Esophagus squamous epithelium (tissue), 5 donors: ENCODE data around the gene GSG1L. TPM values are rescaled to one million over a fixed set of nuclear protein-coding genes. Genes with fewer than 3 reads are reported as not detected.

Experiments used
- DNase-seq: peaks from one replicate; lab custom pipeline; 2025; lab: John Stamatoyannopoulos, UW
- H3K27ac ChIP-seq, 4 donors: fragments of 200-600 bp; sonication (generic); one replicate each; pipeline ENCODE4 v1.5.1; 2016 to 2019; ENCODE audit warnings: mild to moderate bottlenecking in 1 of 4
- H3K27me3 ChIP-seq, 4 donors: fragments of 200-600 bp; sonication (generic); 1 replicate in 3 of 4; 2 replicates in 1 of 4; pipeline versions ENCODE4 v1.5.1 to v1.6.0; 2017 to 2021; ENCODE audit warnings: antibody characterized with exemption in 1 of 4
- H3K36me3 ChIP-seq, 3 donors: fragments of 200-600 bp; sonication (generic); one replicate each; pipeline ENCODE4 v1.5.1; 2016 to 2019
- H3K4me1 ChIP-seq, 3 donors: fragments of 200-600 bp; sonication (generic); one replicate each; pipeline ENCODE4 v1.5.1; 2017 to 2019
- H3K4me3 ChIP-seq, 4 donors: fragments of 200-600 bp; sonication (generic); 1 replicate in 3 of 4; 2 replicates in 1 of 4; pipeline ENCODE4 v1.5.1; 2016 to 2019; ENCODE audit warnings: mild to moderate bottlenecking in 2 of 4, moderate library complexity in 1 of 4
- H3K9me3 ChIP-seq, 3 donors: fragments of 200-600 bp; sonication (generic); one replicate each; pipeline ENCODE4 v1.5.1; 2016 to 2019
- POLR2A ChIP-seq, 4 donors: fragments of 450-650 bp; IDR thresholded peaks; one replicate each; pipeline ENCODE4 v1.6.1; 2017; ENCODE audit warnings: antibody characterized with exemption in 4 of 4, mild to moderate bottlenecking in 4 of 4, moderate library complexity in 3 of 4
- WGBS, 2 donors: methylation state at CpG; one replicate each; pipeline ENCODE4 v1.1.5; 2018; 5-methylcytosine and 5-hydroxymethylcytosine counted together
- intact Hi-C: fragments of 100-400 bp; cut with DNase I; formaldehyde crosslinking; loops from one replicate; pipeline ENCODE4 v1.15.0; 2022
- total RNA-seq, 4 donors: library from RNA; depleted of rRNA; stranded (reverse); fragments of >200 nt; gene quantifications; one replicate each; pipeline ENCODE4 v1.1.0, GENCODE V29; 2016
- TF ChIP-seq, protein P1 (sequence below), 6 experiments: fragments of 450-650 bp in 4 of 6; fragments of 200-600 bp in 2 of 6; sonication (generic) in 2 of 6; IDR thresholded peaks; one replicate each; pipeline ENCODE4 v1.5.1; 2016 to 2019; ENCODE audit warnings: antibody characterized with exemption in 6 of 6, mild to moderate bottlenecking in 4 of 6, moderate library complexity in 4 of 6
- donor health status: DM: yes; HTN: yes; CAD: no.

The GSG1L gene
- total RNA-seq, 4 donors from 2014 or later: under 0.01 to 0.21 TPM; not detected in 2

DNA sequence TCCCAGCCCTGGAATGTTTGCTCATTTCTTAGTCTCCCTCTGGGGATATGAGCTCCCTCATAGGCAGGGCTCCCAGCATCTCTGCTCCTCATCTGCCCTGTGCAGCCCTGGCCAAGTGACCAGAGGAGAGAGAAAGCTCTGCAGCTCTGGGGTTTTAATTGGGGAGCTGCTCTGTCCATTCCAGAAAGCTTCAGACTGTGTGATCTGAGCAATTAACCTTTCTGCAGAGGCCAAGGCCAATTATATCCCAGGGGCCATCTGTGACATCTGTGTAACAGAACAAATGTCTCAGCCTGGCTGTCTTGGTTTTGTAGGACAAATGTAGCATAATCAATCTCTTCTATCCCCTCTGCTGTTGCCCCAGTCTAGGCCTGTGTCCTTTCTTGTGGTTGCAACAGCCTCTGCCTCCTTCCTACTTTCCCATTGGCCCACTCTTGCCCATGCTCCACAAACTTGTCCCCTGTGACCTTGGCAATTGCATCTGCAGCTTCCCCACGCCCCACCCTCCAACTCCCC lies 156.0 kb downstream of the GSG1L start:
- Histone ChIP-seq H3K27me3 (peaks cover 0 to 15% (median 0%) of the 10 kb centered on the region in 4 donors), H3K4me3 (no peak overlapping the region), H3K4me1 (no peaks in the 10 kb centered on the region), H3K27ac (no peak overlapping the region), H3K9me3 (no peaks in the 10 kb centered on the region), H3K36me3 (no peaks in the 10 kb centered on the region)
- TF ChIP-seq, protein P1, sequence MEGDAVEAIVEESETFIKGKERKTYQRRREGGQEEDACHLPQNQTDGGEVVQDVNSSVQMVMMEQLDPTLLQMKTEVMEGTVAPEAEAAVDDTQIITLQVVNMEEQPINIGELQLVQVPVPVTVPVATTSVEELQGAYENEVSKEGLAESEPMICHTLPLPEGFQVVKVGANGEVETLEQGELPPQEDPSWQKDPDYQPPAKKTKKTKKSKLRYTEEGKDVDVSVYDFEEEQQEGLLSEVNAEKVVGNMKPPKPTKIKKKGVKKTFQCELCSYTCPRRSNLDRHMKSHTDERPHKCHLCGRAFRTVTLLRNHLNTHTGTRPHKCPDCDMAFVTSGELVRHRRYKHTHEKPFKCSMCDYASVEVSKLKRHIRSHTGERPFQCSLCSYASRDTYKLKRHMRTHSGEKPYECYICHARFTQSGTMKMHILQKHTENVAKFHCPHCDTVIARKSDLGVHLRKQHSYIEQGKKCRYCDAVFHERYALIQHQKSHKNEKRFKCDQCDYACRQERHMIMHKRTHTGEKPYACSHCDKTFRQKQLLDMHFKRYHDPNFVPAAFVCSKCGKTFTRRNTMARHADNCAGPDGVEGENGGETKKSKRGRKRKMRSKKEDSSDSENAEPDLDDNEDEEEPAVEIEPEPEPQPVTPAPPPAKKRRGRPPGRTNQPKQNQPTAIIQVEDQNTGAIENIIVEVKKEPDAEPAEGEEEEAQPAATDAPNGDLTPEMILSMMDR (IDR thresholded peaks at IDR 0.05): no peak
- TF ChIP-seq POLR2A (IDR thresholded peaks at IDR 0.05): no peak
- intact Hi-C loops: no loop called here
- DNase-seq: no peak
- WGBS, 2 donors: 50 to 67% methylated on average over 1 of the region's 1 CpG

DNA sequence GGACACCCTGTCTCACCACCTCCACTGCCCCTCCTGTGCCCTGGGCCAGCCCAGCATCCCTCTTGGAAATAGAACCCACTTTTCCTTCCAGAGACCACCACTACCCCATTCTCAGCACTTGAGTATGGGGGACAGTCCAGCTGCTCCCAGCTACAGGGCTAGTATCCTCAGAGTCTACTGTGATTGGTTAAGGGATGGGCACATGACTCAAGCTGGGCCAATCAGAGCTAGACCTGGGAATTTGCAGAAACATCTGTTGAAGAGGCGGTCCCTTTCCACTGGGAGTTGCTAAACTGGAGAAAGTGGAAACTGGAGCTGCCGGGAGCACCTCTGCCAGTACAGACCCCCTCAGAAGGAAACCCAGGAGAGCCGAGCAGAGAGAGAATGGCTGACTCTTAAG lies 156.6 kb downstream of the GSG1L start:
- Histone ChIP-seq H3K9me3 (no peaks in the 10 kb centered on the region), H3K27ac (no peak overlapping the region), H3K4me1 (no peaks in the 10 kb centered on the region), H3K27me3 (peaks cover 0 to 21% (median 0%) of the 10 kb centered on the region in 4 donors), H3K36me3 (no peaks in the 10 kb centered on the region), H3K4me3 (no peak overlapping the region)
- no peak for TF ChIP-seq POLR2A (IDR thresholded peaks at IDR 0.05)
- TF ChIP-seq, protein P1 (IDR thresholded peaks at IDR 0.05): no peak
- WGBS, 2 donors: no CpG with 5 or more reads among the region's 3 CpGs
- DNase-seq: no peak
- intact Hi-C loops: no loop called here

DNA sequence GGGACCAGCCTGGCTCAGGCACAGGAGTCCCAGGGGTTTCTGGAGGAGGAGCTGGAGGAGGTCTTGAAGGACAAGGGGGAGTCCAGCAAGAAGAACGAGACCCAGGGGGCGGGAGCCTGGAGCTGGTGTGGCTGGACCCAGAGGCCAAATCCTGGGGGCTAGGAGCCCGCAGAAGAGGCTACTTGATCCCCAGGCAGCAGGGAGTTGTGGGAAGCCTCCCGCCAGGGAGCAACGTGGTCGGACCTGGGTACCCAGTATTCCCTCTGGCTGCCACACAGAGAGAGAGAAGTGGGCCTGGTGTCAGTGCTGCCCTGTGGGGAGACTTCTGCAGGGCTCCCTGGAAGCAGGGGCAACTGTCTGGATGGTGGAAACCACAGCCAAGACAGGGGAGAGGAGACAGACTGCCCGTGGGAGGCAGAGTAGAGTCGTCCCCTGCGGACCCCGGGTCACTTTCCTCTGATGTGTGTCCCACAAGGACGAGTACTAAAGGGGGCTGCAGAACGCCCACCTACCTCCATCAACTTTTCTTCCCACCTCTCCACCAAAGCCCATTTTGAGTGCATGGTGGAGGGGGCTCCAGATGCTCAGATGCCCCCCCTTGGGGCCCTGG lies 160.4 kb downstream of the GSG1L start:
- Histone ChIP-seq H3K27me3 (peaks cover 0 to 34% (median 0%) of the 10 kb centered on the region in 4 donors), H3K4me3 (no peak overlapping the region), H3K27ac (no peak overlapping the region), H3K9me3 (no peaks in the 10 kb centered on the region), H3K4me1 (no peaks in the 10 kb centered on the region), H3K36me3 (no peaks in the 10 kb centered on the region)
- intact Hi-C loops: no loop called here
- no peak for DNase-seq
- WGBS, 2 donors: 54% methylated on average over 11 of the region's 12 CpGs; no CpG with 5 or more reads in 1 of the 2 donors
- TF ChIP-seq, protein P1 (IDR thresholded peaks at IDR 0.05): no peak
- no peak for TF ChIP-seq POLR2A (IDR thresholded peaks at IDR 0.05)

DNA sequence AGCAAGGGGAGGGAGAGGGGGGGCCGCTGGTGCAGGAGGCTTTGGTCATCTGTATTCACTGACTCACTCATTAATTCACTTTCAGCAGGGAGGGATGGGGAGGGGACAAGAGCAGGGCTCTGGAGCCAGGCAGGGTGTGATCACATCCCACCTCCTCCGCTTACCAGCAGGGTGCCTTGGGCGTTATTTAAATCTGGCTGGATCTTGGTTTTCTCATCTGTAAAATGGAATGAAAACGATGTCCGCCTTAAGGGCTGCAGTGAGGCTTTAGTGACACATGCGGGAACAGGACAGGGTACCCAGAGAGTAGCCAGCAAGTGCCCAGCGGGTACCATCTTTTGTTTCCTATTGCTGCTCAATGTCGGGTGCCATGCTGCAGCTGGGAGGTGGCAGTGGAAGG lies 161.0 kb downstream of the GSG1L start:
- WGBS, 2 donors: 77 to 84% methylated on average over 4 to 7 of the region's 8 CpGs
- Histone ChIP-seq H3K27me3 (peaks cover 0 to 35% (median 0%) of the 10 kb centered on the region in 4 donors), H3K4me3 (no peak overlapping the region), H3K4me1 (no peaks in the 10 kb centered on the region), H3K9me3 (no peaks in the 10 kb centered on the region), H3K36me3 (no peaks in the 10 kb centered on the region), H3K27ac (no peak overlapping the region)
- intact Hi-C loops: no loop called here
- DNase-seq: no peak
- no peak for TF ChIP-seq POLR2A (IDR thresholded peaks at IDR 0.05)
- TF ChIP-seq, protein P1 (IDR thresholded peaks at IDR 0.05): no peak

DNA sequence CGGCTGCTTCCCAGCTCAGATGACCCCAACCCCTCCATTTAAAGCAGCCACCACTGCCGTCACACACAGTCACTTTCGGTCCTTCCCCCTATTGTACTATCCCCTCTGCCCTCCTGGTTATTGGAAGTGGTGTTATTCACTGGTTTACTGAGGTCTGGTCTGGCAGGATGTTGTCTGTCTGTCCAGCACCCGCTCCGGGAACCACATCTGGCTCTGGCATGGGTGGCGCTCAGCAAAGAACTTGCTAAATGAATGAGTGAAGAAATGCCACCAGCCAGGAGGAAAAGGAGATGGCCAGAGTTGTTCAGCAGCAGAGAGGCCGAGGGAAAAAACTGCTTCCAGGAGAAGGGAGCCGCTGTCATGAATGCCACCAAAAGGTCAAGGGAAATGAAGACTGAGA lies 161.6 kb downstream of the GSG1L start:
- 75 to 84% methylated on average over 5 to 8 of the region's 8 CpGs for WGBS, 2 donors
- no peak overlapping the region for H3K4me3 ChIP-seq
- no peak for DNase-seq
- no peaks in the 10 kb centered on the region for H3K9me3 ChIP-seq
- TF ChIP-seq POLR2A (IDR thresholded peaks at IDR 0.05): no peak
- TF ChIP-seq, protein P1 (IDR thresholded peaks at IDR 0.05): no peak
- no peaks in the 10 kb centered on the region for H3K36me3 ChIP-seq
- intact Hi-C loops: no loop called here
- no peak overlapping the region for H3K27ac ChIP-seq
- H3K27me3 ChIP-seq: peaks cover 0 to 41% (median 0%) of the 10 kb centered on the region in 4 donors
- no peaks in the 10 kb centered on the region for H3K4me1 ChIP-seq
